IPS-18a (cell line): ENCODE data around the gene DRAXIN.

Experiments
- H3K27ac ChIP-seq: one replicate; pipeline ENCODE4 v1.5.1; 2013; ENCODE audit warnings: low read length
- H3K27me3 ChIP-seq: one replicate; pipeline ENCODE4 v1.6.1; 2013; ENCODE audit warnings: mild to moderate bottlenecking, low read length; ENCODE audit not compliant: control insufficient read depth, insufficient read depth
- H3K36me3 ChIP-seq: one replicate; pipeline ENCODE4 v1.6.1; 2013; ENCODE audit warnings: low read depth, low read length; ENCODE audit not compliant: control insufficient read depth
- H3K4me1 ChIP-seq: one replicate; pipeline ENCODE4 v1.6.1; 2013; ENCODE audit warnings: low read depth, low read length; ENCODE audit not compliant: control insufficient read depth
- H3K4me3 ChIP-seq: one replicate; pipeline ENCODE4 v1.5.1; 2013; ENCODE audit warnings: low read length
- H3K9ac ChIP-seq: one replicate; pipeline ENCODE4 v1.6.1; 2013; ENCODE audit warnings: mild to moderate bottlenecking, low read length, moderate library complexity
- H3K9me3 ChIP-seq: one replicate; pipeline ENCODE4 v1.6.1; 2013; ENCODE audit warnings: low read depth, low read length; ENCODE audit not compliant: control insufficient read depth

The DRAXIN gene

GRCh38 chr1:11659748-11660147, 31.8 kb upstream of the DRAXIN start:
- peaks cover 6% of the 10 kb centered on the region for H3K36me3 ChIP-seq
- H3K27me3 ChIP-seq: peaks cover 7% of the 10 kb centered on the region
- H3K9me3 ChIP-seq: no peaks in the 10 kb centered on the region
- H3K4me1 ChIP-seq: peaks cover 7% of the 10 kb centered on the region
- no peak overlapping the region for H3K9ac ChIP-seq
- H3K4me3 ChIP-seq: no peak overlapping the region
- H3K27ac ChIP-seq: no peak overlapping the region

GRCh38 chr1:11661103-11661502, 30.4 kb upstream of the DRAXIN start:
- no peak overlapping the region for H3K9ac ChIP-seq
- H3K4me3 ChIP-seq: no peak overlapping the region
- H3K9me3 ChIP-seq: no peaks in the 10 kb centered on the region
- H3K27ac ChIP-seq: no peak overlapping the region
- H3K27me3 ChIP-seq: peaks cover 7% of the 10 kb centered on the region
- no peaks in the 10 kb centered on the region for H3K4me1 ChIP-seq
- peaks cover 6% of the 10 kb centered on the region for H3K36me3 ChIP-seq

- H3K27me3 ChIP-seq: peaks cover 7% of the 10 kb centered on the region
- H3K36me3 ChIP-seq: peaks cover 6% of the 10 kb centered on the region
- H3K9ac ChIP-seq: peak overlapping the region; percentile 18
- no peaks in the 10 kb centered on the region for H3K9me3 ChIP-seq
- no peaks in the 10 kb centered on the region for H3K4me1 ChIP-seq
- H3K27ac ChIP-seq: no peak overlapping the region
- H3K4me3 ChIP-seq: peak overlapping the region; percentile 44
These were observed 27.0 kb upstream of the DRAXIN start for GRCh38 chr1:11664336-11665065.

GRCh38 chr1:11668516-11668915, 23.0 kb upstream of the DRAXIN start:
- Histone ChIP-seq H3K4me1 (no peaks in the 10 kb centered on the region), H3K27me3 (peaks cover 4% of the 10 kb centered on the region), H3K27ac (no peak overlapping the region), H3K9me3 (no peaks in the 10 kb centered on the region), H3K9ac (no peak overlapping the region), H3K4me3 (no peak overlapping the region), H3K36me3 (peaks cover 24% of the 10 kb centered on the region)

- Histone ChIP-seq H3K27me3 (no peaks in the 10 kb centered on the region), H3K27ac (no peak overlapping the region), H3K4me1 (no peaks in the 10 kb centered on the region), H3K9me3 (no peaks in the 10 kb centered on the region), H3K36me3 (peaks cover 45% of the 10 kb centered on the region), H3K4me3 (no peak overlapping the region), H3K9ac (no peak overlapping the region)
These were observed 20.8 kb upstream of the DRAXIN start for GRCh38 chr1:11670747-11671146.

GRCh38 chr1:11671205-11671543, 20.3 kb upstream of the DRAXIN start:
- no peak overlapping the region for H3K4me3 ChIP-seq
- H3K9me3 ChIP-seq: no peaks in the 10 kb centered on the region
- H3K36me3 ChIP-seq: peaks cover 49% of the 10 kb centered on the region
- no peak overlapping the region for H3K9ac ChIP-seq
- H3K4me1 ChIP-seq: no peaks in the 10 kb centered on the region
- no peaks in the 10 kb centered on the region for H3K27me3 ChIP-seq
- no peak overlapping the region for H3K27ac ChIP-seq

GRCh38 chr1:11671544-11672286, 19.8 kb upstream of the DRAXIN start:
- Histone ChIP-seq H3K27ac (no peak overlapping the region), H3K4me3 (no peak overlapping the region), H3K36me3 (peaks cover 54% of the 10 kb centered on the region), H3K4me1 (no peaks in the 10 kb centered on the region), H3K27me3 (no peaks in the 10 kb centered on the region), H3K9me3 (no peaks in the 10 kb centered on the region), H3K9ac (no peak overlapping the region)

- no peak overlapping the region for H3K9ac ChIP-seq
- no peaks in the 10 kb centered on the region for H3K27me3 ChIP-seq
- no peaks in the 10 kb centered on the region for H3K4me1 ChIP-seq
- H3K36me3 ChIP-seq: peaks cover 62% of the 10 kb centered on the region
- no peak overlapping the region for H3K4me3 ChIP-seq
- H3K27ac ChIP-seq: no peak overlapping the region
- no peaks in the 10 kb centered on the region for H3K9me3 ChIP-seq
These were observed 18.3 kb upstream of the DRAXIN start for GRCh38 chr1:11673089-11673769.

- Histone ChIP-seq H3K36me3 (peaks cover 71% of the 10 kb centered on the region), H3K9ac (no peak overlapping the region), H3K4me3 (no peak overlapping the region), H3K9me3 (no peaks in the 10 kb centered on the region), H3K4me1 (no peaks in the 10 kb centered on the region), H3K27ac (no peak overlapping the region), H3K27me3 (no peaks in the 10 kb centered on the region)
These were observed 17.0 kb upstream of the DRAXIN start for GRCh38 chr1:11674488-11674887.

- Histone ChIP-seq H3K27ac (no peak overlapping the region), H3K4me1 (no peaks in the 10 kb centered on the region), H3K27me3 (no peaks in the 10 kb centered on the region), H3K9ac (no peak overlapping the region), H3K9me3 (no peaks in the 10 kb centered on the region), H3K4me3 (no peak overlapping the region), H3K36me3 (peaks cover 71% of the 10 kb centered on the region)
These were observed 16.2 kb upstream of the DRAXIN start for GRCh38 chr1:11675325-11675724.

- Histone ChIP-seq H3K9me3 (no peaks in the 10 kb centered on the region), H3K27me3 (no peaks in the 10 kb centered on the region), H3K36me3 (peaks cover 63% of the 10 kb centered on the region), H3K27ac (no peak overlapping the region), H3K4me1 (peaks cover under 1% of the 10 kb centered on the region), H3K4me3 (no peak overlapping the region), H3K9ac (no peak overlapping the region)
These were observed 15.0 kb upstream of the DRAXIN start for GRCh38 chr1:11676386-11677103.
